Esophagus muscularis mucosa (tissue), 3 donors: ENCODE data around the gene PRTN3.

ENCODE experiments used
- CTCF ChIP-seq, 3 experiments: fragments of 200-600 bp in 2 of 3; fragments of 450-650 bp in 1 of 3; sonication (generic) in 2 of 3; IDR thresholded peaks; one replicate each; pipeline ENCODE4 v1.5.1; 2017 to 2019; ENCODE audit warnings: antibody characterized with exemption in 3 of 3, mild to moderate bottlenecking in 2 of 3, moderate library complexity in 1 of 3
- POLR2AphosphoS5 ChIP-seq, 2 donors: sonication (generic); formaldehyde crosslinking; IDR thresholded peaks; one replicate each; pipeline ENCODE4 v1.6.1; 2017; ENCODE audit warnings: antibody characterized with exemption in 2 of 2

- TF ChIP-seq CTCF (IDR thresholded peaks at IDR 0.05) = no peak
- TF ChIP-seq POLR2AphosphoS5 (IDR thresholded peaks at IDR 0.05) = no peak
Measured at GRCh38 chr19:882871-883497, 42.2 kb downstream of the PRTN3 start.
